ENCODE data around the gene MRPL47.

MRPL47 gene

DNA sequence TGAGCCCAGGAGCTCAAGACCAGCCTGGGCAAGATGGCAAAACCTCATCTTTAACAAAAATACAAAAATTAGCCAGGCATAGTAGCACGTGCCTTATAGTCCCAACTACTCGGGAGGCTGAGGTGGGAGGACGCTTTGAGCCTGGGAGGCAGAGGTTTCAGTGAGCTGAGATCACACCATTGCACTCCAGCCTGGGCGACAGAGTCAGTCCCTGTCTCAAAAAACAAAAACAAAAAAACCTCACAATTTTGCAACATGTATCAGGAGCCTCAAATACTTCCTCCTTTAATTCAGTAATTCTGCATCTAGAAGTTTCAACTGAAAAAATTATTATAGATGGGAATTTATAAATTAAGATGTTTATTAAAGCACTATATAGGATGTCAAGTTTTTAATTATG, 1.1 kb downstream of the MRPL47 start:
- DNase-seq (ENCODE audit: low read depth): no peak
- peak overlapping the region; percentile 96 for H3K4me3 ChIP-seq (ENCODE audit: low read depth, low read length)

DNA sequence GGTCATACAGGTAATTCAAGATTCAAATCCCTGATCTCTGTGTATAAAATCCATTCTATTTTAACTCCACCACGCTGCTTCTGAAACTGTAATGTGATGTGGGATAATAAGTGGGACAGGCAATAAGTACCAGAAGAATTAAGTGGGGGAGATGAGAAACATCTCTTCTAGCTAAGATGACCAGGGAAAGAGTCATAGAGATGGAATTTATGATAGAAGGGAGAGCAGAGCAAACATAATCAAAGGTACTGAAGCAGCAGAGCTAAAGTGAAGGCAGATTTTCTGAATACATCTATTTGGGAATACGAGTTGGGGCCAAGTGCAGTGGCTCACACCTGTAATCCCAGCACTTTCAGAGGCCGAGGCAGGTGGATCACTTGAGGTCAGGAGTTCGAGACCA, 4.9 kb downstream of the MRPL47 start:
- no peak for DNase-seq (ENCODE audit: low read depth)
- no peak overlapping the region for H3K4me3 ChIP-seq (ENCODE audit: low read depth, low read length)

DNA sequence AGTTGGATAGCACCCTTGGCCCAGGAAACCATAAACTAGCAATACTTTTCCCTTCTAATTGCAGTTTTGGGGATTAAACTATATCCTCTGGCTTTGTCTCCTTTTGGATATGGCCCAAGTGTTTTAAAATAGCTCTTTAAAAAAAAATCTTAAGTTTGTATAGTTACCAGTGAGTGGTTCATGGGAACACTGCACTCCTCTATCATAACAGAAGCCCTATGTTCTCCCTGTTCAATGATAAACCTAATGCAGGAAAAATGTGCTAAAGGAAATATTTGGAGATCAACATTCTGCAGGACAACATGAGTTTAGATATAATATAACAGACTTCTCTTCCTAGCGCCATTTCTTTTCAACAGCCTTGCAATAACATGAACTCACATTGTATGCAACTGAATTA, 13.1 kb downstream of the MRPL47 start:
- H3K4me3 ChIP-seq (ENCODE audit: low read depth, low read length): no peak overlapping the region
- DNase-seq (ENCODE audit: low read depth): no peak

DNA sequence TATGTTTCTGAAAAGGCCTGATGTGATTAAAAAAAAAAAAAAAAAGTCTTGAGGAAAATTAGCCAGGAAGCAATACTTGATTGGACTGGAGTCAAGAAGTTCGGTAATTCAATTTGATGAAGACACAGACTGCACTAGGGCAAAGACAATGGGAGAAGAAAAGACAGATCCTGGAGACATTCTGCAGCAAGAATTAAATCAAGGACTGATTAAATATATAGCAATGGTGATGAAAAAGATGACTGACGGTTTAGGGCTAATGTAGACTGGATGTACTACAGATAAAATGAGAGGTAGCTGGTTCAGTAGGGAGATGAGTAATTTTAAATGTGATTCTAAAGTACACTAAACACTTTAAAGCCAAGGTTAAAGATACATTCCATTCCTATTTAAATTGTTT, 13.8 kb downstream of the MRPL47 start:
- DNase-seq (ENCODE audit: low read depth): no peak
- H3K4me3 ChIP-seq (ENCODE audit: low read depth, low read length): no peak overlapping the region

DNA sequence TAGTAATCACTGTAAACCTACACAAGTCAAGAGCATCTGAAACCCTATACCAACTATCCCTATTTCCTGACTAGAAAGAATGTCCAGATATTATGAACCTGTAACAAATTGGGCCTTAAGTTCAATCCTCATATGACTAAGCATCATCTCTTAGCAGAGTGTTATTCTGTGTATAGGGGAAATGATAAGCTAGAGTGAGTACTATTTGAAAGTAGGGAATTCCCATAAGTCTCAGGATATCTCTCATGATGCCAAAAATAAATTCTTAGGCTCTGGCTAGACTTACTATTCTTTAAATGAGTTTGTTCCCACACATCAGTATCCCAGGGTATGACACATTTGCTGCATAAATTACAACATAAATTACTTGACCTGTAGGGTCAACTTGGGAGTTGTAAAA, 15.3 kb downstream of the MRPL47 start:
- DNase-seq (ENCODE audit: low read depth): no peak
- H3K4me3 ChIP-seq (ENCODE audit: low read depth, low read length): no peak overlapping the region

DNA sequence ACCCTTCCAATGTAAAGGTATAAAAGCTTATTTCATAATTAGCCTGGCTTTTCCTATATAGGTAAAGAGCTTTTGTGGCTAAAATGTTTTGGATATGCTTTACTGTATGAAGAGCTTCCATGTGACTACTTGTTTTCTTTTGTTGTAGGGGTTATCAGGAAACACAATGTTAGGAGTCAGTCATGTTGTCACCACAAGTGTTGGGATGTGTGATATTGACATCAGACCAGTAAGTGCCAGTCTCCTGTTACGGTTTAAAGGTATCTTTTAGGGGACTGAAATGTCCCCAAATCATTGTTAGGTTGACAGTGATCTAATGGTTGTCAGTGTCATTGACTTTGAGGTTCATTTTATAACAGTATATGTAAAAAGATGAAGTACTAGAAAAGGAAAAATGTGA, 23.4 kb downstream of the MRPL47 start:
- no peak overlapping the region for H3K4me3 ChIP-seq (ENCODE audit: low read depth, low read length)
- DNase-seq (ENCODE audit: low read depth): no peak

DNA sequence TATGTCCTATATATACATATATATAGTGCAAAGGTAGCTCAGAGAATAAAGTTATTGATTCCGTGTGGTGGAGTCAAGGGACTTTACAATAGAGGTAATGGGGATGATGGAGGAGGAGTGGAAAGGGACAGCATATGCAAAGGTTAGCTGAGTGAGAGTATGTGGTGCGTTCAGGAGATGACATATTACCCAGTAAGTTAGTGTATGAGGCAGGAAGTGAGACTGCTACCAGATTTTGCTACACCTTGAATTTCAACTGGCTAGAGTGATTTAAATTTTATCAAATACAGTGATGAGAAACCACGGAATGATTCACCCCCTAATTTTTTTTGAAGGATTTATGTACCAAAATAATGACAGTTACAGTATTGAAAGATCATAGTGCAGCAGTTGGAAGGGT, 38.9 kb downstream of the MRPL47 start:
- no peak overlapping the region for H3K4me3 ChIP-seq (ENCODE audit: low read depth, low read length)
- DNase-seq (ENCODE audit: low read depth): no peak

DNA sequence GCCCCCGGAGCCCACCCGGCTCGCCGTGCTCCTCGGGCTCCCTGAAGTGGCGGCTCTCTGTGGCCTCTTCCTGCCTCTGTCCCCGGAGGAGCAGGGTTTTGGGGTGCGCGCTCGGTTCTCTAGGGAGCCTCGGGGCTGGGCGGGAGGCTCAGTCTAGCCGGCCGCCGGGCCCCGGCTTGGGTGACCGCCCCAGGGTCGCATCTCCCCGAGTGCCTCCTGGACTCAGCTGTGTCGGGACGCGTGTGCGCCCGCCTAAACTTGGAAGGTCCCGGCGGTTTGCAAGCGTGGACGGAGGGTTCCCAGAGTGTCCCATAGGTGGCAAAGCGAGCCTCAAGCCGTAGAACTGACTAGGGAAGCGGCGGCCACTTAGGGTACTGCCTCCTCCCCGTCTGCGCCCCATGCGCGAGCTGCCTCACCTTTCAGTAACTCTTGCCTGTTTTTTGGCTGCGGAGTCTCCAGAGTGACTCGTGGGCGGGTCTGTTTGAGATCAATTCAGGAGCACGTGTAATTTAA, 41.1 kb downstream of the MRPL47 start:
- DNase-seq (ENCODE audit: low read depth): peak; percentile 25
- peak overlapping the region; percentile 82 for H3K4me3 ChIP-seq (ENCODE audit: low read depth, low read length)

DNA sequence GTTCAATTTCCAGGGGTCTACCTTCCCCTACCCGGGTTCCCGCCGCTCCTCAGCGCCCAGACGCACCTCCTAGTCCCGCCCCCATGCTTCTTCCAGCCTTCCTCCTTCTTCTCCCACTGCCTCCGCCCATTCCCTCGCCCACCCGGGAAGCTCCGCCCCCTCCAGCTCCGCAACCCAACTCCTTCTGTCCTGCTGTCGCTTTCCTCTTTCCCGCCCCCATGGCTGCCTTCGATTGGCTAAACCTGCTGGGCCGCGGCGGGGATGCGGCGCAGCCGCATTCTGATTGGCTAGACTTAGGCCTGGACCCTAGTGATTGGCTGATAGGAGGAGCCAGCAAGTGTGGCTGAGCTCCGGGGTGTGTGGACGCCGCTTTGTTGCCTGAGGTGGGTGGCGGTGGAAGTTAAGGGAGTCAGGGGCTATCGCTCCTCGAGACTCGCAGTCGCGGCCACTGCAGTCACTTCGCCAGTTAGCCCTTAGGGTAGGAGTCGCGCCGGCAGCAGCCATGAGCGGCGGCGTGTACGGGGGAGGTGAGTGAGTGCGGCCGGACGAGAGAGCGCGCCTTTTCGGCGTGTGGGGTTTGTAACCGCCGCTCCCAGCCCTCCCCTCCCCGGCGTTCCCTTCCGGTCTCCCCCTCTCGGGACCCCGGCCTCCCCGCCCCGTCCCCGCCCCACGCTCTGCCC, 41.7 kb downstream of the MRPL47 start, which contains the start of gene ACTL6A:
Gene ACTL6A, plus strand, starts transcription at position 336 of the 680 bp plus-strand sequence. Its CDS starts 167 bp downstream, at position 503.
- peak; percentile 98 for DNase-seq (ENCODE audit: low read depth)
- peak within 1 kb of the TSS; percentile 82 for H3K4me3 ChIP-seq (ENCODE audit: low read depth, low read length)

DNA sequence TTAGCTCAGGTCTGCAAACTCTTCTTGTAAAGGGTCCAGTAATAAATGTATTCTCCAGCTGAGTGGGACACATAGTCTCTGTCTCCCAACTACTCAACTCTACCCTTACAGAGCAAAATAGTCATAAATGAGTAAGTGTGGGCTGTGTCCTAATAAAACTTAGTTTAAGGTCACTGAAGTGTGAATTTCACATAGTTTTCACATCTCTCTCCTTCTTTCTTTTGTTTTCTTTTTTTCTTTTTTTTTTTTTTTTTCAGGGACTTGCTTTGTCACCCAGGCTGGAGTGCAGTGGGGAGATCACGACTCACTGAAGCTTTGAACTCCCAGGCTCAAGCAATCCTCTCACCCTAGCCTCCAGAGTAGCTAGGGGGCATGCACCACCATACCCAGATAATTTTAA, 43.6 kb downstream of the MRPL47 start:
- H3K4me3 ChIP-seq (ENCODE audit: low read depth, low read length): no peak overlapping the region
- no peak for DNase-seq (ENCODE audit: low read depth)

DNA sequence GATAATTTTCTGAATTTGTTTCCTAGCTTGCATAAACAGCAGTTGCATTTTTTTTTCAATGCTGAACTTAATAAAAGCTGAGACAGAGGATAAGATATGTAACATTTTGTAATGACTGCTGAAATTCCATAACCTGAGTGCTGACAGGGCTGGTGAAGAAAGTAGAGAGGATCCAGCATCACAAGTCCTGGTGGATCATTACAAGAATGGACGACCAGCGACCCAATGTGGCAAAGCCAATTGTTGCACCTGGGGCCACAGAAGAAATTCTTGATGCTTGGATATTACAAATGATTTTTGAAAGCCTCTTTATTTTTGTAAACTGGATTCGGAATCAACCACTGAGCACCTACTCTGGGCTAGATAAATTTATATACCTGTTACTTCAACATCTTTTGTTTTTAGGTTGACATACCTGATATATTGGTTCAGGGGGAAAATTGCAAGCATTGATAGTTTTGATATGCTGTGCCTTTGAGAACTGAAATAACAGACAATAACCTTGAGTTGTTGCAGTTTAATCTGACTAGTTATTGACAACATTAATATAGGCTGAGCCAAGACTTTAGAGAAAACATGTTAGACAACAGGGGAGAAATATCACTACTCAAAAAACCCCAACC, 45.6 kb downstream of the MRPL47 start:
- H3K4me3 ChIP-seq (ENCODE audit: low read depth, low read length): no peak overlapping the region
- DNase-seq (ENCODE audit: low read depth): peak; percentile 41

DNA sequence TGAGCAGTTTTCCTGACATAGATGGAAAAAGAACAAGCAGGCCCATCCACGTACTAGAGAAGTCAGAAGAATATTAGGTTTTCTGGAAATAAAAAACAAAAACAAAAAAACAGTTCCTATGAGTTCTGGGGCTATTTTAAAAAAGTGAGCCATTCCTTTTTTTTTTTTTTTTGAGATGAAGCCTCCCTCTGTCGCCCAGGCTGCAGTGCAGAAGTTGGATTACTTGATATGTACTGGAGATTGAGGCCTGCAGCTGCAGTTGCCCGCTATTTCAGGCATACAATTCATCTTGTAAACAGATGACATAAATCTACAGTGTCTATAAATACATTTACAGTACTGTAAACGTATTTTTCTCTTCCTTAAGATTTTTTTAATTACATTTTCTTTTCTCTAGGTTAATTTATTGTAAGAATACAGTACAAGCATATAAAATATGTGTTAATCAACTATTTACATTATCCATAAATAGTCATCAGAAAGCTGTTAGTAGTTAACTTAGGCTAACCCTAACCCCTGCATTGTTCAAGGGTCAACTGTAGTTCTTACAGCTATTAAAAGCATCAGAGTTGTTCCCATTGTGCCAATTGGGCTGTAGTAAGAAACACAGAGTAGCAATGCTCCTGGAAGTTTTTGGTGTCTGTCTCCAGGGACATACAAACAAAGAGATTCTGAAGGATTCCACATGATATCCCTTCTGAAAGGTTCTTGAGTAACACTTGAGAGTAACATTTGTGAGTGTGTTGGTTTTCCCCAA, 52.9 kb downstream of the MRPL47 start:
- no peak for DNase-seq (ENCODE audit: low read depth)
- no peak overlapping the region for H3K4me3 ChIP-seq (ENCODE audit: low read depth, low read length)

DNA sequence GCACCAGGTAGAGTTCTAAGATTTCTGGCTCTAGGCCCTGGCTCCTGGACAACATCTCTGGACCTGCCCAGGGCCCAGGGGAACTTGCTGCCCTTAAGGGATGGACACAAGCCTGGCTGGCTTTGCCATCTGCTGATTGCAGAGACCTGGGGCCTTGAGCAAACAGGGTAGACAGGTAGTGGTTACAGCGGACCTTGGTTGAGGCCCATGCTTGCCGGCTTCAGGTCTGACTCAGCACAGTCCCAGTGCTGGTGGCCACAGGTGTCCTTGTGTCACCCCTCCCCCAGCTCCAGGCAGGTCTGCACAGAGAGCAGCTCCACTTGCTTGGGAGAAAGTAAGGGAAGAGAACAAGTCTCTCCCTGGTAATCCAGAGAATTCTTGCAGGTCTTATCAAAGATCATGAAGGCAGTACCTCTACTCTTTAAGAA, 57.6 kb downstream of the MRPL47 start:
- H3K4me3 ChIP-seq (ENCODE audit: low read depth, low read length): no peak overlapping the region

DNA sequence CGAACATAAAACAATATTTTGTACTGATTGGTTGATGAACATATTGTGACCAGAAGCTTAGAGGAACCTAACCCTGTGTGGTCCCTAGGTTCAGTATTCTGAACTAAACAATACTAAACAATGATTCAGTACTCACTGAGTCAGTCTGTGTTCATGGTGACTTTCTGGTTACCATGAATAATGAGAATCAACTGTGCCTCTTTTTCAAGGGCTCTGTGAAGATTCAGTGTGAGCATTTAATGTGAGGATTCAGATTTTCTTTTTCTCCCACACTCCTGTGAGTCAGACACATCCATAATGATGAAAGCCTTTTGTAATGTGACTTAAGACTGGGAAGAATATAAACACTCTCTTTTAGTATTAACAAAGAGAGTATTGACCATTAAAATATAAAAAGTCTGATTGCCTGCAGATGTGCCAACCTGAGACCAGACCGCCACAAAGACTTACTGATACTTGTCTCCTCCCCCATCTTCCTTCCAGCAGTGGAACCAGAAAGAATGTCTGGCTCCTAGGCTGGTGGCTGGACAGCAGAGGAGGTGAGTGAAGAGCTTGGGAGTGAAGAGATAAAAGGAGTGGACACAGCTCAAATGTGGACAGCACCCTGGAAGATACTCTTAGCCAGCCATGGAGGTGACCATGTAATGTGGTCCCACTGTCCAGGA, 59.3 kb downstream of the MRPL47 start:
- no peak overlapping the region for H3K4me3 ChIP-seq (ENCODE audit: low read depth, low read length)
- DNase-seq (ENCODE audit: low read depth): peak; percentile 67

More for the DNA sequence above, 57.6 kb downstream of the MRPL47 start:
- DNase-seq (ENCODE audit: low read depth): no peak

DNA sequence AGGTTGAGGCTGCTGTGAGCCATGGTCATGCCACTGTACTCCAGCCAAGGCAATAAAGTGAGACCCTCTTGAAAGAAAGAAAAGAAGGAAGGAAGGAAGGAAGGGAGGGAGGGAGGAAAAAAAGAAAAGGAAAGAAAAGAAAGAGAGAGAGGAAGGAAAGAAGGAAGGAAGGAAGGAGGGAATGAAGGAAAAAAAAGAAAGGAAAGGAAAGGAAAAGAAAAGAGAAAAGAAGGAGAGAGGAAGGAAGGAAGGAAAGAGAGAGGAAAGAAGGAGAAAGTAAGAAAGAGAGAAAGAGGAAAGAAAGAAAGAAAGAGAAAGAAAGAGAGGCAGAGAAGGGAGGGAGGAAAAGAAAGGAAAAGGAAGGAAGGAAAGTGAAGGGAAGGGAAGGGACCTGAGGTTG, 62.1 kb downstream of the MRPL47 start:
- no peak for DNase-seq (ENCODE audit: low read depth)
- H3K4me3 ChIP-seq (ENCODE audit: low read depth, low read length): no peak overlapping the region

DNA sequence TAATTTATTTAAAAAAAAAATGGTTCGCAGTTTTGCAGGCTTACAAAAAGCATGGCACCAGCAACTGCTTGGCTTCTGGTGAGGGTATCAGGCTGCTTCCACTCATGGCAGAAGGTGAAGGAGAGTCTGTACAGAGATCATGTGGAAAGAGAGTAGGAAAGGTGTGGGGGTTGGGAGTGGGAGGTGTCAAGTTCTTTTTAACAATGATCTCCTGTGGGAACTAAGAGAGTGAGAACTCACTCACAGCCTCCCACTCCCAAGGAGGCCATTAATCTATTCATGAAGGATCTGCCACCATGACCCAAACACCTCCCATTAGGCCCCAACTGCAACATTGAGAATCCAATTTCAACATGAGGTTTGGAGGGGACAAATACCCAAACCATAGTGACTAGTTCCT, 62.8 kb downstream of the MRPL47 start:
- H3K4me3 ChIP-seq (ENCODE audit: low read depth, low read length): no peak overlapping the region
- DNase-seq (ENCODE audit: low read depth): no peak

DNA sequence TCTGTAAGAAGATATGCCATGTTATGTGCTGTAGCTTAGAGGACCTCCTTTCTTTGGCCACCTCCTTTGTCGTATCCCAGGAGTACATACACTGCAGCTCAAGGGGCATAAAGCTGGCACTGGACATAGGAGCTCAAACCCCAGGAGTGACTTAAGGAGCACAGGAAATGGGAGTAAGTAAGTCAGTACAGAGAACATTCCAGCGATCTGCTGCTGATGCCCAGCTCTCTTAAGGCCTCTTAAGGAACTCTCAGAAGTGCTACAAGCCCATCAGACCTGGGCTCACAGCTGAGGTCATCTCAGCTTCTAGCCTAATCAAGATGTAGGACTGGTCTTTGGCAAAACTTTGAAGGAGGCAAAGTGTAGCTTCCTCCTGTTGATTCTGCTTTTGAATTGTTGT, 63.3 kb downstream of the MRPL47 start:
- DNase-seq (ENCODE audit: low read depth): no peak

More for the DNA sequence above, 63.3 kb downstream of the MRPL47 start:
- H3K4me3 ChIP-seq (ENCODE audit: low read depth, low read length): no peak overlapping the region
